NCI-H146 treated with DMSO at 0.1 percent for 48 hours (cell line): Measurements from ENCODE around the gene ADGRG6.
"Not testable (repeated sequence)": the region's sequence is repeated elsewhere in the genome, so short reads cannot be mapped to it uniquely, and the experiment has no call there.

Experiments used
- DNase-seq: peaks from one replicate; lab custom pipeline; 2025; ENCODE audit not compliant: unreplicated experiment; lab: John Stamatoyannopoulos, UW

Gene ADGRG6

DNA sequence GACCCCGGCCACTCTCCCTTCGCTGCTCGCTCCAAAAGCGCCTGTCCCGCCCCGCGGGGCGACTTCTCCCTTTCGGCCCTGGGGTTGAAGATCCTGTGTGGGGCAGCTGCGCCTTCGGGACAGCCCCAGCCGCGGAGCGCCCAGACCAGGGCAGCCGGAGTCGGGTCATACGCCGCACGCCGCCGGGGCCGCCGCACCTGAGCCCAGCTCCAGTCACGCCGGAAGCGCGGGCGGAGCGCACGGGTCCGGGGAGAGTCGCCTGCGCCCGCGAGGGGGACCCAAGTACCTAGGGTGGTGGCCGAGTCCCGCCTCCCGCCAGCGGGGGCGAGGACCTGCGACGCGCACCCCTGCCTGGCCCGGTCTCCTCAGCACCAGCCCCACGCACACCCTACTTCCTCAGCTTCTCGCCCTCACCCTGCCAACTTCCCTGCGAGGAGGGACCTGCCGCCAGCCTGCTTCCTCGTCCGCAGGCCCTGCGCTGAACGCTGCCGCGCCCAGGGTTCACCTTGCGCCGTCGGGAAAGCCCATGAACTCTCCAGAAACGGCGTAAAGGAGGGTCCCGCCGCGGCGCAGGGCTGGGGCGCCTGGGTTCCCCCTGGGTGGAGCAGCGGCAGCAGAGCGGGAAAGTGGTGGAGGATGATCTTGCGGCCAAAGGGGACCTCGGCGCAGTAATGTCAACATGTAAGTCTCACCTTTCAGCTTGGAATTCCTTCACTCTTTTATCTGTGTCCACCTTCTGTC, at the start of gene ADGRG6:
Gene ADGRG6 (plus strand): TSS at position 357 of the 741 bp plus-strand sequence. CDS start 323 bp downstream, at position 680.
- DNase-seq: peak; percentile 23

GRCh38 chr6:142254513-142254912, 47.3 kb upstream of the ADGRG6 start:
- DNase-seq: no peak

- DNase-seq: no peak
These were observed 46.0 kb upstream of the ADGRG6 start for GRCh38 chr6:142255785-142256184.

DNA sequence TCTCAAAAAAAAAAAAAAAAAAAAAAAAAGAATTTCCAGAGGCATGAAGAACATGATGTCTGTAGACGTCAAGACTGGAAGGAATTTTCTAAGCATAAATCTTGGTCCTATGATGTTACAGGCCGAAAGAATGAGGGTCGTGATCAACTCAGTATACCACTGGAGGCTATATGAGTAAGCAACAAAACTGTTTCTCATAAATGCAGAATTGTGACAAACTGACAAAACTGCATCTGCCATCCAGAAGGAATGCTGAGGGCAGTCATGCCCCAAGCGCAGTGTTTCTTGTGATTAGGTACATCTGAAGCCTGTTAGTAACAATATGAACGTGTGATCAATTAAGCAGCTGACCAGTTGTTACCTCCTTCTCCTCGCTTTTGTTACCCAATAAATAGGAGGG, 43.5 kb upstream of the ADGRG6 start:
- no peak for DNase-seq

DNA sequence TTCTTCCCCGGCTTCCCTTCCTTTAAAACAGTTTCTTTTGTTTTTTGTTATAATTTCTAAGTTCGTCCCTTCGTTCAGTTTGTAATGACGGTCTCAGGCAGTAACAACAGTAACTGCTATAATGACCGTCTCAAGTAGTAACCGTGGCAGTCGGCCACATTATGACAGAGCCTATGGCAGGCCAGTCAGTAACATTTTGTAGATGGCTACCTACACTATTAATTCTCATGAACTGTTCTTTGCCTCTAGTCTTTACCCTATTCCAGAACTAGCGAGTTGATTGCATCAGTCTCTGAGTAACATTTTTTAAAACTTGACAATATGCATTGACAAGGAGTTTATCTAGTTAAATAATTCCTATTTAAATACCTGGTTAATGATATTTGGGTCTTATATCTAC, 43.0 kb upstream of the ADGRG6 start:
- DNase-seq: no peak

DNA sequence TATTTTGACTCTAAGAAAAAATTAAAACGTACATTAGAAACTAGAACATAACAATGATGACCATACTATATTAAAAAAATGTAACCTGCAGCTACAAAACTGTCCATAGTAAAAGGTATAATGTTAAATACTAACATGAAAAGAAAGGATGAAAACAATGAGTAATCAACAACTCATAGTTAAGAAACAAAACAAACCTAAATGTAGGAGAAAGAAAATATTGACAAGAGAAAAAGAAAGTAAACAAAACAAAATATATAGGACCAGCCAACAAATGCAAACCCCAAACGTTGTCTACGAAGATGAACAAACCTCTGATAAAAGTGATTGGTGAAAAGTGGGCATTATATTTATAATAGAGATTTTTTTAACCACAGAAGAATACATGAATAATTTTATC, 41.1 kb upstream of the ADGRG6 start:
- no peak for DNase-seq

DNA sequence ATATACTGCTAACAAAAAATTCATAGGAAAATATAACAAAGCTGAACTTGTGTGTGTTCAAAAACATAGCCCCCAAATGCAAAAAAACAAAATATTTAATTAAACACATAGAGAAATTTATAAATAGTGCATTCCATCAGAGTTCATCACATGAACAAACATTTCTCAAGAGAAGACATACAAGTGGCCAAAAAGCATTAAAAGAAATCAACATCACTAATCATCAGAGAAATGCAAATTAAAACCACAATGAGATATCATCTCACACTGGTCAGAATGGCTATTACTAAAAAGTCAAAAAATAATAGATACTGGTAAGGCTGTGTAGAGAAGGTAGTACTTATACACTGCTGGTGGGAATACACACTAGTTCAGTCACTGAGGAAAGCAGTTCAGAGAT, 39.6 kb upstream of the ADGRG6 start:
- DNase-seq: no peak

- DNase-seq: no peak
These were observed 36.3 kb upstream of the ADGRG6 start for GRCh38 chr6:142265476-142265875.

DNA sequence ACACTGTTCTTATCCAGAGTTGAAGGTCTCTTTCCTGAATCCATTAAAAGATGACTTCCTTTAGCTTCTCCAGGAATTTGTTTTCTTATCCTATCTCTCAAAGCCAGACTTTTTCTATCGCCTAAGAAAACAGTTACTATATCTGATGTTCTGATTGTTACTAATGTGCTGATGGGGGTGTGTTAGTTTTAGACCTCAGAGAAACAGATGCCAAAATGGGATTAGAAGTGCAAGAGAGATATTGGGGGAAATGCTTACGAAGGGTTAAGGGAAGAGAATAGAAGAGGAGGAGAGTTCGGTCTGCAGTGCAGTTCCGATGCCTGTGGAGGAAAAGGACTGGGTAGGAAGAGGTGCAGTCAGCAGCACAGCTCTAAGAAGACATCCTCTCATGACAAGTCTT, 35.7 kb upstream of the ADGRG6 start:
- no peak for DNase-seq

- DNase-seq: no peak
These were observed 30.3 kb upstream of the ADGRG6 start for GRCh38 chr6:142271476-142271875.

GRCh38 chr6:142274656-142275055, 27.2 kb upstream of the ADGRG6 start:
- no peak for DNase-seq

DNA sequence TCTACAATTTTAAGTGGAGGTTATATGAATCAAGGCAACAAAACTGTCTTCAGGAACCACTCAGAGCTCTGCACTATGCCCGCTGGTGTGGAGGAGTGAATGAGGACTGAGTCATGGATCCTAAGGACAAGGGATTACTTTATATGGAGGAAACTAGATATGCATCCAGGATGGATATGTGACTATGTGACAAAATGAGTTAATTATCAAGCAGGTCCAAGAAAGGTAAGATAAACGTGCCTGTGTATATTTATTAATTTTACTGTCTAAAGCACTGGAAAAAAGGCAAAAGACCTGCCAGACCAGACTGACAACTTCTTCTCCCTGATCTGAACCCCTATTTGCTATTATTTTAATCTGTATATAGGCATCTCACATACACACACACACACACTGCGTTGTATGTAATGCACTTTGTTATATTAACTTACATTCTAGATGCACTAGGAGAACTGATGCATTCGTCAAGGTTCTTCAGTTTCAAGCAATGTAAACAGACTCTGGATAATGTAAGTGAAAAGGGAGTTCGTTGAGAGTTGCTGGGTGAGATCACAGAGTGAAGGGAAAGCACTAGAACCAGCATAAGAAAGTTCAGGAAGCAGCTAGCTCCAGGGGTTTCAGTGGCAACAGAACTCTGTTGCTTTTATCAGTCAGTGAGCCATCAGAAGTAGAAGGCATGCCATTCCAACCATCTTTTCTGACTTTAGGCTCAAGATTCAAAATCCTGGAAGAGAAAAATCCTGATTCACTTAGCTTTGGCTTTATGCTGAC, 26.4 kb upstream of the ADGRG6 start:
- no peak for DNase-seq

DNA sequence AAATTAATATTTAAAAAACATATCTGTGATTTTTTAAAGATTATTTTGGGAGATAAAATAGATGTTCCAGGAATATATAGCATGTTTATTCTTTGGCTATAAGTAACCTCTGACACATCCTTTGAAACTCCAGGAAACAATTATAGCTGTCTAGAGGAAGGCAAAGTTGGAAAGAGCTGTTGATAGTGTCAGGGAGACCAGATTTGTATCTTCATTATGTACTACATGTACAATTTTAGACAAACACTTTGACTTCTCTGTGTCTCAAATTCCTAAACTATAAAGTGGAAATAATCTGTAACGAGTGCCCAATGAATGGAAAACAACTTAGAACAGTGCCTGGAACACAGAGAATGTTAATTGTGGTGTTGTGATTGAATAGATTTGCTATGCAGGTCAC, 25.6 kb upstream of the ADGRG6 start:
- DNase-seq: no peak

GRCh38 chr6:142279350-142280180, 22.2 kb upstream of the ADGRG6 start:
- DNase-seq: no peak

GRCh38 chr6:142280265-142280664, 21.5 kb upstream of the ADGRG6 start:
- DNase-seq: no peak

GRCh38 chr6:142280927-142281326, 20.9 kb upstream of the ADGRG6 start:
- DNase-seq: no peak

GRCh38 chr6:142283138-142283537, 18.7 kb upstream of the ADGRG6 start:
- not testable (repeated sequence) for DNase-seq

DNA sequence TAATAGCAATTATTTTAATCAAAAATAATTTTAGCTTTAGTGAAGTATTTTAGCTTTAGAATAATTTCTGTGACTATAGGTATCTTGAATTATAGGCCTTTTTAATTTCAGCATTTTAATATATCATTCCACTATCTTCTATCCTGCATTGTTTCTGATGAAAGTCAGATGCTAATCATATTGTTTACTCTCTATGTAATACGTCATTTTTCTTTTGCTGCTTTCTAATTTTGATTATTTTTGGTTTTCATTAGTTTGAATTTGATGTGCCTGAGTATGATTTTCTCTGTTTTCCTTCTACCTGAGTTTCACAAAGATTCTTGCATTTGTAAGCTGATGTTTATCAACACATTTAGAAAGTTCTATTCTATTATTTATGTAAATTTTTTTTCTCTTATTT, 17.4 kb upstream of the ADGRG6 start:
- DNase-seq: no peak

GRCh38 chr6:142285235-142286087, 16.3 kb upstream of the ADGRG6 start:
- DNase-seq: no peak

- DNase-seq: no peak
These were observed 15.8 kb upstream of the ADGRG6 start for GRCh38 chr6:142286088-142286409.

DNA sequence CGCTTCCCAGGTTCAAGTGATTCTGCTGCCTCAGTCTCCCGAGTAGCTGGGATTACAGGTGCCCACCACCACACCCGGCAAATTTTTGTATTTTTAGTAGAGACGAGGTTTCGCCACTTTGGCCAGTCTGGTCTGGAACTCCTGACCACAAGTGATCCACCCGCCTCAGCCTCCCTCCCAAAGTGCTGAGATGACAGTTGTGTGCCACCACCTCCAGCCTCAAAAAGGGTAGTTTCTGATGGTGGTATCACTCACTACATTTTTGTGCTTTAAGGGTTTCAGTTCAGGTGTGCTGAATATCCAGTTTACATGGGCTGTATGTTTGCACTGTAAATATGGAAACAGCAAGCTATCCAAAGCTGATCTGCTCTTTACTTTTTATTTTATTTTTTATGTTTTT, 12.1 kb upstream of the ADGRG6 start:
- no peak for DNase-seq
